ENCODE data around the gene DYTN. TPM values are rescaled to one million over a fixed set of nuclear protein-coding genes. Genes with fewer than 3 reads are reported as not detected.

The DYTN gene
- polyA plus RNA-seq, 2 of the 4 experiments (the other 2 are of a cell fraction): not detected

DNA sequence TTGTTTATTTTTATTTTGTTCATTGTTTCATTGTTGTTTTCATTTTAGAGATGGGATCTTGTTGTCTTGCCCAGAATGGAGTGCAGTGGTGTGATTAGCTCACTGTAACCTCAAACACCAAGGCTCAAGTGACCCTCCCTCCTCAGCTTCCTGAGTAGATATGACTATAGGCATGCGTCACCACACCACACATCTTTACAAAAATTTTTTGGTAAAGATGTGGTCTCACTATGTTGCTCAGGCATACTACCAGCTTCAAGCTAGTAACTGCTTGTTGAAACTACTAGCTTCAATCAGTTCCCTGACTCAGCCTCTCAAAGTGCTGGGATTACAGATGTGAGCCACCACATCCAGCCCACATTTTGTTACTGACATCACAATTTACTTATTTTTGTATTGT, 61.1 kb downstream of the DYTN start:
- no peak for DNase-seq (ENCODE audit: low read depth in 1 of 2, low spot score in 1 of 2)
- ChIA-PET POLR2A (no interaction called here), CTCF (no interaction called here)
- H3K4me3 ChIP-seq: no peak overlapping the region
- H3K27ac ChIP-seq: no peak overlapping the region
- H3K4me1 ChIP-seq: no peaks in the 10 kb centered on the region
- no peak for FAIRE-seq
- no peak for TF ChIP-seq EHF (CRISPR knock-in tag; IDR thresholded peaks at IDR 0.05)
- TF ChIP-seq, protein P1, sequence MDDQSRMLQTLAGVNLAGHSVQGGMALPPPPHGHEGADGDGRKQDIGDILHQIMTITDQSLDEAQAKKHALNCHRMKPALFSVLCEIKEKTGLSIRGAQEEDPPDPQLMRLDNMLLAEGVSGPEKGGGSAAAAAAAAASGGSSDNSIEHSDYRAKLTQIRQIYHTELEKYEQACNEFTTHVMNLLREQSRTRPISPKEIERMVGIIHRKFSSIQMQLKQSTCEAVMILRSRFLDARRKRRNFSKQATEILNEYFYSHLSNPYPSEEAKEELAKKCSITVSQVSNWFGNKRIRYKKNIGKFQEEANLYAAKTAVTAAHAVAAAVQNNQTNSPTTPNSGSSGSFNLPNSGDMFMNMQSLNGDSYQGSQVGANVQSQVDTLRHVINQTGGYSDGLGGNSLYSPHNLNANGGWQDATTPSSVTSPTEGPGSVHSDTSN (IDR thresholded peaks at IDR 0.05): no peak
- TF ChIP-seq ZFP36 (IDR thresholded peaks at IDR 0.05; ENCODE audit: borderline replicate concordance, partially characterized antibody): no peak
- TF ChIP-seq, protein P2, sequence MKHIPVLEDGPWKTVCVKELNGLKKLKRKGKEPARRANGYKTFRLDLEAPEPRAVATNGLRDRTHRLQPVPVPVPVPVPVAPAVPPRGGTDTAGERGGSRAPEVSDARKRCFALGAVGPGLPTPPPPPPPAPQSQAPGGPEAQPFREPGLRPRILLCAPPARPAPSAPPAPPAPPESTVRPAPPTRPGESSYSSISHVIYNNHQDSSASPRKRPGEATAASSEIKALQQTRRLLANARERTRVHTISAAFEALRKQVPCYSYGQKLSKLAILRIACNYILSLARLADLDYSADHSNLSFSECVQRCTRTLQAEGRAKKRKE (CRISPR knock-in tag; IDR thresholded peaks at IDR 0.05; ENCODE audit: low read depth): no peak
- TF ChIP-seq, protein P3, sequence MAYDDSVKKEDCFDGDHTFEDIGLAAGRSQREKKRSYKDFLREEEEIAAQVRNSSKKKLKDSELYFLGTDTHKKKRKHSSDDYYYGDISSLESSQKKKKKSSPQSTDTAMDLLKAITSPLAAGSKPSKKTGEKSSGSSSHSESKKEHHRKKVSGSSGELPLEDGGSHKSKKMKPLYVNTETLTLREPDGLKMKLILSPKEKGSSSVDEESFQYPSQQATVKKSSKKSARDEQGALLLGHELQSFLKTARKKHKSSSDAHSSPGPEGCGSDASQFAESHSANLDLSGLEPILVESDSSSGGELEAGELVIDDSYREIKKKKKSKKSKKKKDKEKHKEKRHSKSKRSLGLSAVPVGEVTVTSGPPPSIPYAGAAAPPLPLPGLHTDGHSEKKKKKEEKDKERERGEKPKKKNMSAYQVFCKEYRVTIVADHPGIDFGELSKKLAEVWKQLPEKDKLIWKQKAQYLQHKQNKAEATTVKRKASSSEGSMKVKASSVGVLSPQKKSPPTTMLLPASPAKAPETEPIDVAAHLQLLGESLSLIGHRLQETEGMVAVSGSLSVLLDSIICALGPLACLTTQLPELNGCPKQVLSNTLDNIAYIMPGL (CRISPR knock-in tag; IDR thresholded peaks at IDR 0.05; ENCODE audit: borderline replicate concordance): no peak
- no peak for TF ChIP-seq KDM1A (IDR thresholded peaks at IDR 0.05; ENCODE audit: low read depth)
- TF ChIP-seq RARB (CRISPR knock-in tag; IDR thresholded peaks at IDR 0.05): no peak
- TF ChIP-seq RFX5 (IDR thresholded peaks at IDR 0.05): no peak
- H3K4me2 ChIP-seq: no peak overlapping the region
- H3K9me3 ChIP-seq: peaks cover 8% of the 10 kb centered on the region; the same call in 1 of the 3 replicates
- ATAC-seq: no peak
- 73% methylated on average over 1 of the region's 1 CpG for WGBS (ENCODE audit: missing lambda C conversion rate)

DNA sequence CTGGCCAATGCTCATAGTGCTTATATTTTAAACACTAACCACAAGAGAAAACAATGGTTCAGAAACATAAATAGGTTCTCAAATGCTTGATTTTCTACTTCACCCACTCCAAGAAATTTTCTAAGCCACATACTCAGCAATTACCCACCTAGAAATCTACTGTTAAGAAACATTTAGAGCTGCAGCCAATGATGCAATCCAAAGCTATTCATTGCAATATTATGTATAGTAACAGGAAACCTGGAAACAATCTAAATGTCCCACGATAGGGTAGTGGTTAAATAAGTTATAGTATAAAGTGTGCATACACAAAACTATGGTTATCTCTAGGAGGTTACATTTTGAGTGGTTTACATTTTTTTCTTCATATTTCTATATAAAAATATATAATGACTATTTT, 70.2 kb downstream of the DYTN start:
- Histone ChIP-seq H3K27ac (no peak overlapping the region), H3K9me3 (no peaks in the 10 kb centered on the region), H3K4me2 (no peak overlapping the region), H3K4me1 (no peaks in the 10 kb centered on the region), H3K4me3 (no peak overlapping the region)
- ATAC-seq: no peak
- TF ChIP-seq KDM5A (IDR thresholded peaks at IDR 0.05): no peak
- TF ChIP-seq CEBPB (IDR thresholded peaks at IDR 0.05): 0 out of 4 replicates have a peak, but pooled peaks of 1 of the 2 experiments have one; percentile 3
- 3% methylated on average over 1 of the region's 1 CpG for WGBS (ENCODE audit: missing lambda C conversion rate)
- no peak for FAIRE-seq
- CTCF ChIA-PET: no interaction called here
- no peak for DNase-seq (ENCODE audit: low read depth in 1 of 2, low spot score in 1 of 2)
- POLR2A ChIA-PET: no interaction called here

DNA sequence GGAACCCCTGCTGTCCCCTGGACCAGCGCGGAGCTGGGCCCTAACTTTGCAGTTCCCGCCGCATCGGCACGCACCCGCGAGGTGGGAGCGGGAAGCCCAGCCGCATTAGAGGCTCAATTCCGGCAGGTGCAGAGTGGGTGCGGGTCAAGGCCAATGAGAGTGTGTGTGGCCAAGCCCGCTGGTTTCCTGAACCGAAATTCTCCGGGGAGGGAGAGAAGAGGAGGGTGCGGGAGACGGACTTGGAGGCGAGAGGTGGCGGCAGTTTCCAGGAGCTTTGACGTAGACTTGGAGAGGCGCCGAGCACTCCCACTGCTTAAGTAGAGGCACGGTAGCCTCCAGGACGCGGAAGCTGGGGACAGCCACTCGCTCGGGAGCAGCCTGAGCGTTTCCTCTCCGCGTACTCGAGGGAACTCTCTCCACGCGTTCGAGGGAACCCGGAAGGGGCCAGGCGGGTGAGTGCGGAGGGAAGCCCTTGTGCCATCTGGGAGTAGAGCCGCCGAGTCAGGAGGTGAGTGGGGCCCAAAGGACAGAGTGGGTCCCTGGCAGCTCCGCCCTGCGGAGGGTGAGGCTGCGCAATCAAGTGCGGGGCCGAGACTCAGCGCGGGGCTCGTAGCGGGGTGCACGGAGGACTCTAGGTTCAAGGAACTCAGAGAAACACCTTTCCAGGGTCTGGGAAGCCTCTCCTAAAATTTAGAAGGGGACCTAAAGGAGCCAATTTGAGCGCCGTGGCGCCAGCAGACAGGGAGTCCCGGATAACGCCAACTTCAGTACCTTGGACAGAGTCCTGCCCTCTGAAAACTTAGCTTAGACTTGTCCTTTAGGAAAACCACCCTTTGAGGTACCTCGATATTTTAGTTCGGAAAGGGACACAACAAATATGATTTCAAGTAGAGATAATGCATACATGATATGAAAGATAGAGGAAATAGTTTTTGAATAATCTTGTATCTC, 75.8 kb downstream of the DYTN start, which contains the start of gene FAM237A:
Gene FAM237A (plus strand): TSS at position 413 of the 951 bp plus-strand sequence. CDS start 1,750 bp downstream, outside the sequence.
- Histone ChIP-seq H3K4me3 (no peak within 1 kb of the TSS), H3K27ac (no peak within 1 kb of the TSS), H3K4me2 (no peak within 1 kb of the TSS), H3K9me3 (no peaks in the 10 kb centered on the region; the same call in 2 of the 3 replicates), H3K4me1 (no peaks in the 10 kb centered on the region)
- ChIA-PET POLR2A (no interaction called here), CTCF (no interaction called here)
- ATAC-seq (peak; percentile 52 to 54; a peak in 3 of 6 replicates), FAIRE-seq (no peak), DNase-seq (ENCODE audit: low read depth in 1 of 2, low spot score in 1 of 2) (peak in 1 of 2 experiments; percentile 19)
- WGBS (ENCODE audit: missing lambda C conversion rate): 57% methylated on average over 47 of the region's 56 CpGs
- TF ChIP-seq REST (IDR thresholded peaks at IDR 0.05) (peak; percentile 93), CHD2 (IDR thresholded peaks at IDR 0.05; ENCODE audit: low read length, partially characterized antibody) (no peak)
